ENCODE results near the gene KLF9. TPM values are rescaled to one million over a fixed set of nuclear protein-coding genes. Genes with fewer than 3 reads are reported as not detected.
A peak's percentile ranks its signal among the peaks of the same experiment; 100 is the strongest.
"Not testable (repeated sequence)": the region's sequence is repeated elsewhere in the genome, so short reads cannot be mapped to it uniquely, and the experiment has no call there.

Gene KLF9
- total RNA-seq, 2 experiments from 2014 or later, result 23.7 to 24.5 TPM

GRCh38 chr9:70403166-70403565 lies 11.3 kb downstream of the KLF9 start:
- Mint-ChIP-seq H3K36me3 (no peaks in the 10 kb centered on the region), H3K27ac (peak overlapping the region; percentile 73), H3K9me3 (no peaks in the 10 kb centered on the region), H3K4me1 (ENCODE audit: low read depth) (peaks cover 82% of the 10 kb centered on the region), H3K27me3 (no peaks in the 10 kb centered on the region), H3K4me3 (no peak overlapping the region)
- CTCF ChIA-PET, result interaction anchor here (1.0 to 3.0 kb wide), 2 partner anchors 10 to 199 kb away, joined by 3 to 14 read pairs; no protein-coding TSS in a partner anchor
- DNase-seq, result no peak
- POLR2A ChIA-PET, result interaction anchor here (0.8 to 2.2 kb wide), 3 partner anchors 9 to 16 kb away, joined by 3 to 5 read pairs (median 4); no protein-coding TSS in a partner anchor
- intact Hi-C loops (cut with micrococcal nuclease), result no loop called here

GRCh38 chr9:70402213-70402612 lies 12.2 kb downstream of the KLF9 start:
- Mint-ChIP-seq H3K9me3 (no peaks in the 10 kb centered on the region), H3K4me3 (no peak overlapping the region), H3K4me1 (ENCODE audit: low read depth) (peaks cover 82% of the 10 kb centered on the region), H3K27ac (peak overlapping the region; percentile 45), H3K36me3 (no peaks in the 10 kb centered on the region), H3K27me3 (no peaks in the 10 kb centered on the region)
- intact Hi-C loops (cut with micrococcal nuclease), result no loop called here
- no peak for DNase-seq
- CTCF ChIA-PET, result interaction anchor here (1.2 kb wide), 1 partner anchor 11 kb away, joined by 5 read pairs; no protein-coding TSS in a partner anchor
- POLR2A ChIA-PET, result interaction anchor here (0.6 to 0.8 kb wide), 2 partner anchors 11 to 72 kb away, joined by 3 to 4 read pairs; no protein-coding TSS in a partner anchor

- DNase-seq; H3K36me3 Mint-ChIP-seq; H3K9me3 Mint-ChIP-seq; H3K27me3 Mint-ChIP-seq; H3K4me3 Mint-ChIP-seq; H3K27ac Mint-ChIP-seq; intact Hi-C loops (cut with micrococcal nuclease): not testable (repeated sequence)
- POLR2A ChIA-PET, result interaction anchor here (1.1 to 2.2 kb wide), 2 partner anchors 10 to 11 kb away, joined by 3 to 5 read pairs; no protein-coding TSS in a partner anchor
- CTCF ChIA-PET, result interaction anchor here (1.2 kb wide), 1 partner anchor 10 kb away, joined by 5 read pairs; no protein-coding TSS in a partner anchor
- H3K4me1 Mint-ChIP-seq (ENCODE audit: low read depth), result peaks cover 78% of the 10 kb centered on the region
Measured at GRCh38 chr9:70401241-70401640, 13.2 kb downstream of the KLF9 start.

- Mint-ChIP-seq H3K27ac (peak overlapping the region; percentile 79), H3K36me3 (no peaks in the 10 kb centered on the region), H3K9me3 (no peaks in the 10 kb centered on the region), H3K4me1 (ENCODE audit: low read depth) (peaks cover 73% of the 10 kb centered on the region), H3K27me3 (no peaks in the 10 kb centered on the region), H3K4me3 (no peak overlapping the region)
- CTCF ChIA-PET, result interaction anchor here (1.0 to 1.6 kb wide), 3 partner anchors 57 to 202 kb away, joined by 3 to 4 read pairs (median 3); no protein-coding TSS in a partner anchor
- intact Hi-C loops (cut with micrococcal nuclease), result no loop called here
- DNase-seq, result no peak
- POLR2A ChIA-PET, result interaction anchor here (1.1 to 2.2 kb wide), 2 partner anchors 11 to 12 kb away, joined by 3 to 5 read pairs; no protein-coding TSS in a partner anchor
Measured at GRCh38 chr9:70400107-70400892, 14.2 kb downstream of the KLF9 start.

GRCh38 chr9:70399141-70399540 lies 15.3 kb downstream of the KLF9 start:
- intact Hi-C loops (cut with micrococcal nuclease), result loop anchor here (2.0 to 5.0 kb wide), 3 partner anchors 14 to 203 kb away; no protein-coding TSS in a partner anchor
- no peak for DNase-seq
- H3K36me3 Mint-ChIP-seq, result no peaks in the 10 kb centered on the region
- H3K4me1 Mint-ChIP-seq (ENCODE audit: low read depth), result peaks cover 74% of the 10 kb centered on the region
- ChIA-PET POLR2A (interaction anchor here (0.7 to 2.2 kb wide), 2 partner anchors 9 to 12 kb away, joined by 3 to 5 read pairs; no protein-coding TSS in a partner anchor), CTCF (interaction anchor here (1.0 to 1.6 kb wide), 4 partner anchors 56 to 204 kb away, joined by 3 to 4 read pairs (median 3); no protein-coding TSS in a partner anchor)
- H3K9me3 Mint-ChIP-seq, result no peaks in the 10 kb centered on the region
- H3K4me3 Mint-ChIP-seq, result no peak overlapping the region
- H3K27ac Mint-ChIP-seq, result peak overlapping the region; percentile 79
- no peaks in the 10 kb centered on the region for H3K27me3 Mint-ChIP-seq

- H3K27me3 Mint-ChIP-seq, result no peaks in the 10 kb centered on the region
- CTCF ChIA-PET, result interaction anchor here (1.0 kb wide), 1 partner anchor 204 kb away, joined by 3 read pairs; no protein-coding TSS in a partner anchor
- no peaks in the 10 kb centered on the region for H3K9me3 Mint-ChIP-seq
- peak overlapping the region; percentile 48 for H3K4me3 Mint-ChIP-seq
- intact Hi-C loops (cut with micrococcal nuclease), result loop anchor here (2.0 to 5.0 kb wide), 3 partner anchors 15 to 204 kb away; no protein-coding TSS in a partner anchor
- H3K27ac Mint-ChIP-seq, result peak overlapping the region; percentile 79
- peaks cover 72% of the 10 kb centered on the region for H3K4me1 Mint-ChIP-seq (ENCODE audit: low read depth)
- POLR2A ChIA-PET, result no interaction called here
- H3K36me3 Mint-ChIP-seq, result no peaks in the 10 kb centered on the region
- no peak for DNase-seq
Measured at GRCh38 chr9:70398145-70398556, 16.3 kb downstream of the KLF9 start.

- no peaks in the 10 kb centered on the region for H3K27me3 Mint-ChIP-seq
- H3K4me3 Mint-ChIP-seq, result no peak overlapping the region
- CTCF ChIA-PET, result no interaction called here
- H3K9me3 Mint-ChIP-seq, result no peaks in the 10 kb centered on the region
- DNase-seq, result no peak
- H3K27ac Mint-ChIP-seq, result no peak overlapping the region
- H3K4me1 Mint-ChIP-seq (ENCODE audit: low read depth), result peaks cover 86% of the 10 kb centered on the region
- intact Hi-C loops (cut with micrococcal nuclease), result loop anchor here (5.0 kb wide), 1 partner anchor 207 kb away; no protein-coding TSS in a partner anchor
- POLR2A ChIA-PET, result no interaction called here
- no peaks in the 10 kb centered on the region for H3K36me3 Mint-ChIP-seq
Measured at GRCh38 chr9:70395652-70396051, 18.8 kb downstream of the KLF9 start.

GRCh38 chr9:70392850-70393249 lies 21.6 kb downstream of the KLF9 start:
- intact Hi-C loops (cut with micrococcal nuclease), result no loop called here
- no peak overlapping the region for H3K27ac Mint-ChIP-seq
- ChIA-PET CTCF (interaction anchor here (0.9 to 2.3 kb wide), 4 partner anchors 12 to 170 kb away, joined by 3 to 14 read pairs (median 4); no protein-coding TSS in a partner anchor), POLR2A (interaction anchor here (1.6 kb wide), 1 partner anchor 18 kb away, joined by 3 read pairs; no protein-coding TSS in a partner anchor)
- peaks cover 79% of the 10 kb centered on the region for H3K4me1 Mint-ChIP-seq (ENCODE audit: low read depth)
- H3K4me3 Mint-ChIP-seq, result no peak overlapping the region
- no peaks in the 10 kb centered on the region for H3K27me3 Mint-ChIP-seq
- H3K36me3 Mint-ChIP-seq, result peaks cover 7% of the 10 kb centered on the region
- no peak for DNase-seq
- H3K9me3 Mint-ChIP-seq, result no peaks in the 10 kb centered on the region

GRCh38 chr9:70392189-70392588 lies 22.3 kb downstream of the KLF9 start:
- intact Hi-C loops (cut with micrococcal nuclease), result no loop called here
- no peaks in the 10 kb centered on the region for H3K9me3 Mint-ChIP-seq
- H3K36me3 Mint-ChIP-seq, result peaks cover 12% of the 10 kb centered on the region
- peaks cover 78% of the 10 kb centered on the region for H3K4me1 Mint-ChIP-seq (ENCODE audit: low read depth)
- no peak overlapping the region for H3K27ac Mint-ChIP-seq
- no peaks in the 10 kb centered on the region for H3K27me3 Mint-ChIP-seq
- DNase-seq, result no peak
- POLR2A ChIA-PET, result interaction anchor here (1.4 kb wide), 1 partner anchor 27 kb away, joined by 4 read pairs; no protein-coding TSS in a partner anchor
- H3K4me3 Mint-ChIP-seq, result no peak overlapping the region
- CTCF ChIA-PET, result interaction anchor here (1.5 to 2.5 kb wide), 4 partner anchors 10 to 210 kb away, joined by 5 to 18 read pairs (median 12); no protein-coding TSS in a partner anchor

GRCh38 chr9:70390933-70391341 lies 23.5 kb downstream of the KLF9 start:
- H3K4me3 Mint-ChIP-seq, result no peak overlapping the region
- H3K27me3 Mint-ChIP-seq, result no peaks in the 10 kb centered on the region
- H3K36me3 Mint-ChIP-seq, result peaks cover 24% of the 10 kb centered on the region
- POLR2A ChIA-PET, result interaction anchor here (0.7 to 2.5 kb wide), 6 partner anchors 12 to 30 kb away, joined by 3 to 7 read pairs (median 4); no protein-coding TSS in a partner anchor
- DNase-seq, result no peak
- H3K4me1 Mint-ChIP-seq (ENCODE audit: low read depth), result peaks cover 72% of the 10 kb centered on the region
- CTCF ChIA-PET, result interaction anchor here (0.6 to 2.6 kb wide), 7 partner anchors 11 to 1436 kb away, joined by 3 to 18 read pairs (median 5); no protein-coding TSS in a partner anchor
- intact Hi-C loops (cut with micrococcal nuclease), result loop anchor here (2.0 kb wide), 1 partner anchor 132 kb away; the partner anchor contains the start of gene SMC5
- H3K9me3 Mint-ChIP-seq, result no peaks in the 10 kb centered on the region
- H3K27ac Mint-ChIP-seq, result peak overlapping the region; percentile 55

- no peak for DNase-seq
- POLR2A ChIA-PET, result interaction anchor here (2.5 kb wide), 1 partner anchor 21 kb away, joined by 7 read pairs; no protein-coding TSS in a partner anchor
- Mint-ChIP-seq H3K4me3 (no peak overlapping the region), H3K36me3 (peaks cover 28% of the 10 kb centered on the region), H3K4me1 (ENCODE audit: low read depth) (peaks cover 67% of the 10 kb centered on the region), H3K9me3 (no peaks in the 10 kb centered on the region), H3K27me3 (no peaks in the 10 kb centered on the region), H3K27ac (no peak overlapping the region)
- intact Hi-C loops (cut with micrococcal nuclease), result loop anchor here (2.0 kb wide), 1 partner anchor 131 kb away; the partner anchor contains the start of gene SMC5
- CTCF ChIA-PET, result interaction anchor here (0.6 to 2.6 kb wide), 7 partner anchors 15 to 213 kb away, joined by 3 to 18 read pairs (median 5); no protein-coding TSS in a partner anchor
Measured at GRCh38 chr9:70389621-70390266, 24.7 kb downstream of the KLF9 start.

All from activated CD4-positive, alpha-beta memory T cell treated with anti-CD3 and anti-CD28 coated beads for 36 hours (primary cell).